GM23248 (cell line): ENCODE data around the gene ZNF148. TPM values are rescaled to one million over a fixed set of nuclear protein-coding genes. Genes with fewer than 3 reads are reported as not detected.

Experiments used
- DNase-seq: peaks from one replicate; pipeline ENCODE4 v3.0.0-alpha.2; 2015
- H2AFZ ChIP-seq: fragments of 200-600 bp; sonication (generic); 2 replicates; pipeline ENCODE4 v1.6.1; 2016; ENCODE audit warnings: antibody characterized with exemption
- H3F3A ChIP-seq: fragments of 200-600 bp; sonication (generic); 2 replicates; pipeline ENCODE4 v1.6.1; 2016; ENCODE audit warnings: mild to moderate bottlenecking, antibody characterized with exemption, mixed run types; ENCODE audit not compliant: insufficient read depth
- H3K27ac ChIP-seq: fragments of 200-600 bp; sonication (generic); 2 replicates; pipeline ENCODE4 v1.5.1; 2016; ENCODE audit warnings: mild to moderate bottlenecking
- H3K27me3 ChIP-seq: fragments of 200-600 bp; sonication (generic); replicated peaks from 2 replicates; pipeline ENCODE4 v1.6.1; 2016; ENCODE audit warnings: mild to moderate bottlenecking; ENCODE audit not compliant: insufficient read depth
- H3K36me3 ChIP-seq: fragments of 200-600 bp; sonication (generic); 2 replicates; pipeline ENCODE4 v1.6.1; 2016; ENCODE audit warnings: low read depth, mild to moderate bottlenecking
- H3K4me1 ChIP-seq: fragments of 200-600 bp; sonication (generic); 2 replicates; pipeline ENCODE4 v1.6.1; 2016; ENCODE audit warnings: mild to moderate bottlenecking; ENCODE audit not compliant: insufficient read depth
- H3K4me2 ChIP-seq: fragments of 200-600 bp; sonication (generic); one replicate; pipeline ENCODE4 v1.6.1; 2016; ENCODE audit warnings: mild to moderate bottlenecking; ENCODE audit not compliant: unreplicated experiment
- H3K4me3 ChIP-seq: fragments of 200-600 bp; sonication (generic); 2 replicates; pipeline ENCODE4 v1.5.1; 2016; ENCODE audit warnings: mild to moderate bottlenecking
- H3K79me2 ChIP-seq: fragments of 200-600 bp; sonication (generic); 2 replicates; pipeline ENCODE4 v1.6.1; 2016; ENCODE audit warnings: mild to moderate bottlenecking; ENCODE audit not compliant: insufficient read depth
- H3K9ac ChIP-seq: fragments of 200-600 bp; sonication (generic); 2 replicates; pipeline ENCODE4 v1.6.1; 2016; ENCODE audit warnings: mild to moderate bottlenecking
- H3K9me2 ChIP-seq: fragments of 200-600 bp; sonication (generic); 2 replicates; pipeline ENCODE4 v1.6.1; 2016; ENCODE audit warnings: mixed run types, mild to moderate bottlenecking, moderate library complexity; ENCODE audit not compliant: insufficient read depth
- H3K9me3 ChIP-seq: fragments of 200-600 bp; sonication (generic); one replicate; pipeline ENCODE4 v1.6.1; 2017; ENCODE audit warnings: low read depth
- H4K20me1 ChIP-seq: fragments of 200-600 bp; sonication (generic); 2 replicates; pipeline ENCODE4 v1.6.0; 2016; ENCODE audit not compliant: insufficient read depth
- EZH2 ChIP-seq: fragments of 200-600 bp; sonication (generic); IDR thresholded peaks from 2 replicates; pipeline ENCODE4 v1.6.1; 2018; ENCODE audit warnings: antibody characterized with exemption, mild to moderate bottlenecking; ENCODE audit not compliant: insufficient read depth, poor library complexity, severe bottlenecking
- EZH2phosphoT487 ChIP-seq: fragments of 200-600 bp; sonication (generic); IDR thresholded peaks from 2 replicates; pipeline ENCODE4 v1.6.1; 2018; ENCODE audit warnings: antibody characterized with exemption, moderate library complexity, mild to moderate bottlenecking, low read depth; ENCODE audit not compliant: insufficient read depth
- WGBS, 2 experiments: methylation state at CpG; one replicate each; pipeline ENCODE4 v1.1.6; 2015 to 2017; ENCODE audit warnings: low lambda C conversion rate in 2 of 2, low coverage in 1 of 2; ENCODE audit errors: missing lambda C conversion rate in 2 of 2; 5-methylcytosine and 5-hydroxymethylcytosine counted together
- in situ Hi-C: fragments of 300-500 bp; cut with MboI; formaldehyde crosslinking; loops from 2 replicates; pipeline ENCODE4 v1.15.0; 2020
- polyA plus RNA-seq: library from polyadenylated mRNA; unstranded; fragments of >200 nt; fragmentation: Nextera tagmentation; extraction: Ambion mirVana; gene quantifications from 2 replicates; pipeline ENCODE4 v1.2.1, GENCODE V29; 2016
- total RNA-seq: library from RNA; depleted of rRNA; stranded (reverse); fragments of >200 nt; shearing (Covaris generic); gene quantifications from 2 replicates; pipeline ENCODE4 v1.2.3, GENCODE V29; 2014

ZNF148 gene
- total and polyA plus RNA-seq, 2 experiments from 2014 or later: 33.1 to 50.3 TPM

DNA sequence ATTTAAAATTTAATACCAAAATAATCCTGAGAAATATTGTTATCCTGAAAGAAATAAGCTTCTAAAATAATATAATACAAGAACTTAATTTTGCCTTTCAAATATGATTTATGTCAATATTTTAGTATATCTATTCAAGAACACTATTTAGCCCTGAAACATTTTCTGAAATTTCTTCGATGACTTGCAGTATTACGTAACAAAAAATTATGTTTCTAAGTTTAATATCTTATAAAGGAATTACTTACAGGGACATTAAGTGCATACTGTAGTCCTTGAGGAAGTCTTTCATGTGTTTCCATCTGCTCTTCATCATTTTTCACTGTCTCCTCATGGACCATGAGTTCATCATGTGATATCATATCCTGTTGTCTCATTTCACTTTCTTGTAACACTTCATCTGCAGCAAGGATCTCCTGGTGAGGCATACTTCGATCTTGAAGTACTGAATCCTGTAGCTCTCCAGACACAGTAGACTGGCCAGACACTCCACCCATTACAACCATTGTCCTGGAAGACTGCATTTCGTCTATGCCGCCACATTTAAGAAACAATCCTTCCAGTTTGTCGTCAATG is 62.0 kb downstream of the ZNF148 start:
- H3K4me2 ChIP-seq: peak overlapping the region; percentile 16
- no peak overlapping the region for H3K4me3 ChIP-seq
- H2AFZ ChIP-seq: no peak overlapping the region
- no peaks in the 10 kb centered on the region for H3K9me3 ChIP-seq
- peaks cover 15% of the 10 kb centered on the region for H3K4me1 ChIP-seq
- H3K79me2 ChIP-seq: peaks cover 83% of the 10 kb centered on the region
- TF ChIP-seq EZH2 (no peak), EZH2phosphoT487 (no peak)
- peak overlapping the region; percentile 60 for H3K27ac ChIP-seq
- WGBS, 2 experiments: 44 to 46% methylated on average over 6 of the region's 6 CpGs
- no peaks in the 10 kb centered on the region for H4K20me1 ChIP-seq
- in situ Hi-C loops: no loop called here
- H3K27me3 ChIP-seq: no peaks in the 10 kb centered on the region
- 0 out of 2 replicates have a peak overlapping the region, but pooled peaks have one; percentile 10 for H3K9ac ChIP-seq
- no peaks in the 10 kb centered on the region for H3K9me2 ChIP-seq
- DNase-seq: peak; percentile 85
- peaks cover 38% of the 10 kb centered on the region for H3K36me3 ChIP-seq
- peaks cover 35% of the 10 kb centered on the region for H3F3A ChIP-seq

DNA sequence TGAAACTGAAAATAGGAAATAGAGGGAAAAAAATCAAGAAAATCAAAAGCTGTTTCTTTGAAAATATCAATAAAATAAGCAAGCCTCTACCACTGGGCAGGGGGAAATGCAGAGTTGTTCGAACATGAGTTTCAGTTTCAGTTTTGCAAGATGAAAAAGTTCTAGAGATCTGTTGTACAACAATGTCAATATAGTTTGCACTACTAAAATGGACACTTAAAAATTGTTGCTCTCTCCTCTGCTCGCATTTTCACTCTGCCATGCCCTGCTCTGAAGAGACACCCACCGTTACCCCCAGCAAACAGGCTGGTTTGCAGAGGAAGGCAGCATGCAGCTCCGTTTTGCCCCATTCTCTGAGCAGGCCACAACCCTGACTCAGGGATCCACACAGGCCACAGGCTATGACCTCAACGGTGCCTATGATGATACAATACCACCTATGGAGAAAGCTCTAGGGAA is 64.5 kb downstream of the ZNF148 start:
- H3K4me1 ChIP-seq: peaks cover 11% of the 10 kb centered on the region
- in situ Hi-C loops: no loop called here
- peaks cover 87% of the 10 kb centered on the region for H3K79me2 ChIP-seq
- H3K9me3 ChIP-seq: no peaks in the 10 kb centered on the region
- no peak overlapping the region for H3K9ac ChIP-seq
- H3K36me3 ChIP-seq: peaks cover 38% of the 10 kb centered on the region
- peaks cover 29% of the 10 kb centered on the region for H3F3A ChIP-seq
- no peaks in the 10 kb centered on the region for H3K27me3 ChIP-seq
- no peak for DNase-seq
- no peaks in the 10 kb centered on the region for H4K20me1 ChIP-seq
- TF ChIP-seq EZH2phosphoT487: no peak
- no peak for TF ChIP-seq EZH2
- 97 to 99% methylated on average over 5 of the region's 5 CpGs for WGBS, 2 experiments
- no peak overlapping the region for H3K4me3 ChIP-seq
- no peak overlapping the region for H2AFZ ChIP-seq
- no peak overlapping the region for H3K27ac ChIP-seq
- no peak overlapping the region for H3K4me2 ChIP-seq
- H3K9me2 ChIP-seq: no peaks in the 10 kb centered on the region

DNA sequence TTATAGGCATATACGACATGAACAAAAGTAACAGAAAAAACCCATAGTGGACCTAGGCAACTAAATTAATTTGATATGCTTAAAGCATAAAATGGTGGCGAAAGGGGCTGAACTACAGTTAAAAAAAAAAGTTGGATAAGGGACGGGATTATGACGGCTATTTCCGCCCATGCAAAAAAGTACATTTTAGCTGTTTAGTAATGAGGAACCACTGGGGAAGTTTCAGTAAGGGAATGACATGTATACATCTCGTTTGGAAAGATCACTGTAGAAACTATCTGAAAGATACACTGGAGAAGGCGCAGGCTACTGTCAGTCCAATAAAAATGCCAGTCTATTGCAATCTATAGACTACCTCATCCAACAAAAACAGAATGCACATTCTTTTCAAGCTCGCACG is 65.6 kb downstream of the ZNF148 start:
- no peaks in the 10 kb centered on the region for H3K9me3 ChIP-seq
- no peak overlapping the region for H3K4me3 ChIP-seq
- H3K36me3 ChIP-seq: peaks cover 34% of the 10 kb centered on the region
- H3F3A ChIP-seq: peaks cover 27% of the 10 kb centered on the region
- H3K27me3 ChIP-seq: no peaks in the 10 kb centered on the region
- no peak overlapping the region for H3K9ac ChIP-seq
- no peaks in the 10 kb centered on the region for H3K9me2 ChIP-seq
- H3K79me2 ChIP-seq: peaks cover 90% of the 10 kb centered on the region
- 81 to 82% methylated on average over 9 of the region's 9 CpGs for WGBS, 2 experiments
- H3K27ac ChIP-seq: no peak overlapping the region
- TF ChIP-seq EZH2 (no peak), EZH2phosphoT487 (no peak)
- H2AFZ ChIP-seq: no peak overlapping the region
- in situ Hi-C loops: no loop called here
- DNase-seq: no peak
- H4K20me1 ChIP-seq: no peaks in the 10 kb centered on the region
- peaks cover 11% of the 10 kb centered on the region for H3K4me1 ChIP-seq
- no peak overlapping the region for H3K4me2 ChIP-seq

DNA sequence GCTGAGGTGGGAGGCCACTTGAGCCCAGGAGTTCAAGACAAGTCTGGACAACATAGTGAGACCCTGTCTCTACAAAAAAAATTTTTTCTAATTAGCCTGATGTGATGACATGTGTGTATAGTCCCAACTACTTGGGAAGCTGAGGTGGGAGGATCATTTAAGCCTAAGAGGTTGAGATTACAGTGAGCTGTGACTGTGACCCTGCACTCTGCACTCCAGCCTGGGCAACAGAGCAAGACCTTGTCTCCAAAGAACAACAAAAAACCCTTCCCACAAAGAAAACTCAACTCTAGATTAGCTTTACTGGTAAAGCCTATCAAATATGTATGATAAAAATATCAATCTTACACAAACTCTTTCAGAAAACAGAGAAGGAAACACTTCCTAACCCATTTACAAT is 68.5 kb downstream of the ZNF148 start:
- Histone ChIP-seq H3K4me1 (no peaks in the 10 kb centered on the region), H3F3A (peaks cover under 1% of the 10 kb centered on the region; the same call in 1 of the 2 replicates), H3K9me2 (no peaks in the 10 kb centered on the region), H3K79me2 (peaks cover 100% of the 10 kb centered on the region), H3K36me3 (peaks cover 15% of the 10 kb centered on the region), H4K20me1 (no peaks in the 10 kb centered on the region), H2AFZ (no peak overlapping the region), H3K4me2 (no peak overlapping the region), H3K27me3 (no peaks in the 10 kb centered on the region), H3K27ac (no peak overlapping the region), H3K9ac (no peak overlapping the region), H3K4me3 (no peak overlapping the region), H3K9me3 (no peaks in the 10 kb centered on the region)
- no peak for DNase-seq
- in situ Hi-C loops: no loop called here
- no peak for TF ChIP-seq EZH2
- no peak for TF ChIP-seq EZH2phosphoT487
